ENCODE results near the gene SAYSD1. TPM values are rescaled to one million over a fixed set of nuclear protein-coding genes. Genes with fewer than 3 reads are reported as not detected.
A peak's percentile ranks its signal among the peaks of the same experiment; 100 is the strongest.

Gene SAYSD1
- total RNA-seq, 1 experiment from 2014 or later, result 9.4 TPM

DNA sequence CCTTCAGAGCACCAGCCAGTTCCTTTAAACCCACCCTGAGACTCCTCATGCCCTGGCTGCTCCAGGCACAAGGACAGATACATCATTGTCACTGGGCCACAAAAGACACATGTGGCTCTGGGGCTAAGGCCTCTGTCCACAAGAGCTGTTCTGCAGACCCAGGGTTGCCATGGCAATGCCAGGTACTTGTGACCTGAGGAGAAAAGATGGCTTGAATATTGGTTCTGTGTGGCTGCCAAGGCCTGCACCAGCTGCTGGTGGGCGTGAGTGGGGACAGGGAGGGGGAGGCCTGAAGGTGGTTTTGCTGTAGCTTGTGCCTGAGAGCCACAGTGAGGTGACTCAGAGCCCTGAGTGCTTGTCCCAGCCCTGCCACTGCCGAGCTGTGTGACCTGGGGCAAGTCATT is 31.8 kb downstream of the SAYSD1 start:
- no peak overlapping the region for H2BK120ac ChIP-seq (ENCODE audit: low read depth, low read length, poor library complexity, severe bottlenecking)
- no peaks in the 10 kb centered on the region for H3K79me1 ChIP-seq (ENCODE audit: insufficient read depth, low read depth, low read length, poor library complexity, severe bottlenecking)
- no peaks in the 10 kb centered on the region for H3K27me3 ChIP-seq (ENCODE audit: insufficient read depth, low read length)
- no peaks in the 10 kb centered on the region for H3K9me3 ChIP-seq (ENCODE audit: control insufficient read depth, low read depth, low read length)
- H3K4me2 ChIP-seq (ENCODE audit: insufficient read depth, insufficient read length, low read length), result no peak overlapping the region
- no peak overlapping the region for H3K9ac ChIP-seq (ENCODE audit: extremely low read depth, insufficient read length, low read length)
- H4K91ac ChIP-seq (ENCODE audit: insufficient read length, low read depth, low read length), result no peak overlapping the region
- no CpG with 5 or more reads among the region's 2 CpGs for WGBS (ENCODE audit: extremely low coverage, insufficient read length, low lambda C conversion rate)
- no peak overlapping the region for H3K27ac ChIP-seq (ENCODE audit: insufficient read length, low read depth, low read length)
- H2BK20ac ChIP-seq (ENCODE audit: low read depth, low read length, poor library complexity, severe bottlenecking), result no peak overlapping the region
- H3K4ac ChIP-seq (ENCODE audit: low read depth, low read length), result no peak overlapping the region
- no peak overlapping the region for H2AFZ ChIP-seq (ENCODE audit: low read length)
- no peak overlapping the region for H2AK5ac ChIP-seq (ENCODE audit: insufficient read length, low read length)
- Mint-ChIP-seq H3K4me1 (peaks cover 39 to 42% of the 10 kb centered on the region in 2 experiments), H3K27me3 (ENCODE audit: low read depth) (peaks cover 14% of the 10 kb centered on the region), H3K27ac (peak overlapping the region in 1 of 3 experiments; percentile 30; a peak in 1 of 7 replicates), H3K36me3 (ENCODE audit: insufficient read depth in 1 of 3, low read depth in 3 of 3) (no peaks in the 10 kb centered on the region; a peak in 1 of 7 replicates), H3K4me3 (no peak overlapping the region), H3K9me3 (no peaks in the 10 kb centered on the region)
- H3T11ph ChIP-seq (ENCODE audit: low read length), result no peak overlapping the region
- H3K4me1 ChIP-seq (ENCODE audit: insufficient read depth, low read length), result no peaks in the 10 kb centered on the region
- no peaks in the 10 kb centered on the region for H3K79me2 ChIP-seq (ENCODE audit: insufficient read depth, low read length)
- TF ChIP-seq, protein P1, sequence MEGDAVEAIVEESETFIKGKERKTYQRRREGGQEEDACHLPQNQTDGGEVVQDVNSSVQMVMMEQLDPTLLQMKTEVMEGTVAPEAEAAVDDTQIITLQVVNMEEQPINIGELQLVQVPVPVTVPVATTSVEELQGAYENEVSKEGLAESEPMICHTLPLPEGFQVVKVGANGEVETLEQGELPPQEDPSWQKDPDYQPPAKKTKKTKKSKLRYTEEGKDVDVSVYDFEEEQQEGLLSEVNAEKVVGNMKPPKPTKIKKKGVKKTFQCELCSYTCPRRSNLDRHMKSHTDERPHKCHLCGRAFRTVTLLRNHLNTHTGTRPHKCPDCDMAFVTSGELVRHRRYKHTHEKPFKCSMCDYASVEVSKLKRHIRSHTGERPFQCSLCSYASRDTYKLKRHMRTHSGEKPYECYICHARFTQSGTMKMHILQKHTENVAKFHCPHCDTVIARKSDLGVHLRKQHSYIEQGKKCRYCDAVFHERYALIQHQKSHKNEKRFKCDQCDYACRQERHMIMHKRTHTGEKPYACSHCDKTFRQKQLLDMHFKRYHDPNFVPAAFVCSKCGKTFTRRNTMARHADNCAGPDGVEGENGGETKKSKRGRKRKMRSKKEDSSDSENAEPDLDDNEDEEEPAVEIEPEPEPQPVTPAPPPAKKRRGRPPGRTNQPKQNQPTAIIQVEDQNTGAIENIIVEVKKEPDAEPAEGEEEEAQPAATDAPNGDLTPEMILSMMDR (conservative IDR thresholded peaks at IDR 0.05), result no peak
- DNase-seq, result peak; percentile 22
- H4K5ac ChIP-seq (ENCODE audit: insufficient read length, low read depth, low read length), result no peak overlapping the region
- H2BK15ac ChIP-seq (ENCODE audit: low read depth, low read length), result no peak overlapping the region
- no peak overlapping the region for H3K14ac ChIP-seq (ENCODE audit: insufficient read depth, low read length)
- no peak overlapping the region for H3K56ac ChIP-seq (ENCODE audit: insufficient read length, low read depth, low read length)
- H2BK5ac ChIP-seq (ENCODE audit: insufficient read length, low read length), result no peak overlapping the region
- H3K23ac ChIP-seq (ENCODE audit: insufficient read length, low read depth, low read length), result no peak overlapping the region
- no peak overlapping the region for H4K8ac ChIP-seq (replicated peaks; ENCODE audit: insufficient read length, low read depth, low read length)
- H3K23me2 ChIP-seq (ENCODE audit: insufficient read length, low read depth, low read length, poor library complexity, severe bottlenecking), result no peaks in the 10 kb centered on the region
- no peaks in the 10 kb centered on the region for H4K20me1 ChIP-seq (ENCODE audit: control insufficient read depth, insufficient read depth, insufficient read length)
- no peak overlapping the region for H2BK12ac ChIP-seq (ENCODE audit: insufficient read length, low read depth, low read length)
- no peak overlapping the region for H3K18ac ChIP-seq (ENCODE audit: insufficient read length, low read depth, low read length)

All from H9 (cell line).